Muscle of leg (tissue), 16 donors: Measurements from ENCODE around the gene TBC1D26. TPM values are rescaled to one million over a fixed set of nuclear protein-coding genes. Genes with fewer than 3 reads are reported as not detected.
"Not testable (repeated sequence)": the region's sequence is repeated elsewhere in the genome, so short reads cannot be mapped to it uniquely, and the experiment has no call there.

Source experiments
- DNase-seq: peaks from one replicate; pipeline ENCODE4 v3.0.0; 2013
- H3K27ac ChIP-seq: one replicate; pipeline ENCODE4 v1.5.1; 2013; ENCODE audit warnings: mild to moderate bottlenecking, low read length, control low read depth
- H3K27me3 ChIP-seq: one replicate; pipeline ENCODE4 v1.6.1; 2013; ENCODE audit warnings: low read length; ENCODE audit not compliant: control insufficient read depth, insufficient read depth
- H3K36me3 ChIP-seq: one replicate; pipeline ENCODE4 v1.6.1; 2013; ENCODE audit warnings: low read length; ENCODE audit not compliant: control insufficient read depth, insufficient read depth
- H3K4me1 ChIP-seq: one replicate; pipeline ENCODE4 v1.6.1; 2013; ENCODE audit warnings: low read length; ENCODE audit not compliant: control insufficient read depth, insufficient read depth
- H3K4me3 ChIP-seq: one replicate; pipeline ENCODE4 v1.5.1; 2013; ENCODE audit warnings: low read length, control low read depth
- H3K9me3 ChIP-seq: replicated peaks from 2 replicates; pipeline ENCODE4 v1.6.1; 2013; ENCODE audit warnings: low read depth, low read length; ENCODE audit not compliant: control insufficient read depth
- WGBS: methylation state at CpG from one replicate; pipeline ENCODE4 v1.1.5; 2013; ENCODE audit warnings: missing lambda C conversion rate; ENCODE audit not compliant: insufficient coverage; 5-methylcytosine and 5-hydroxymethylcytosine counted together
- long read RNA-seq, 11 donors: transcript quantifications; one replicate each; lab custom pipeline, GENCODE V29; 2026
- polyA plus RNA-seq, 8 donors: library from polyadenylated mRNA; unstranded; fragments of 120-200 nt; gene quantifications; one replicate each; pipeline versions ENCODE4 v1.2.1 to v1.2.3, GENCODE V29; 2013; ENCODE audit warnings: inconsistent platforms in 1 of 8, low replicate concordance in 1 of 8; ENCODE audit not compliant: insufficient read length in 8 of 8, insufficient read depth in 1 of 8
- total RNA-seq: library from RNA; stranded (reverse); fragments of 120-200 nt; gene quantifications from one replicate; pipeline ENCODE4 v1.2.4, GENCODE V29; 2013

TBC1D26 gene
- 0.31 TPM for total RNA-seq
- polyA plus RNA-seq: under 1 TPM in 7 of 8 donors, not detected in 1; 0.23 to 0.66 (median 0.44) TPM
- long read RNA-seq, donor 1: 0 reads
- long read RNA-seq, donor 2: 0 reads
- long read RNA-seq, donor 3: 0 reads
- long read RNA-seq, donor 4: 0 reads
- long read RNA-seq, donor 5: 0 reads
- long read RNA-seq, donor 6: 0 reads
- long read RNA-seq, donor 7: 0 reads
- long read RNA-seq, donor 8: 0 reads
- long read RNA-seq, donor 9: 0 reads
- long read RNA-seq, donor 10: 0 reads
- long read RNA-seq, donor 11: 0 reads

- not testable (repeated sequence) for H3K9me3 ChIP-seq, H3K4me1 ChIP-seq, DNase-seq, H3K27ac ChIP-seq, H3K27me3 ChIP-seq, H3K4me3 ChIP-seq, H3K36me3 ChIP-seq
- WGBS: 100% methylated on average over 2 of the region's 10 CpGs
These were observed at the start of gene TBC1D26 for GRCh38 chr17:15731900-15732299. Gene TBC1D26 (plus strand): TSS chr17:15732283. CDS start chr17:15735349, 3,066 bp downstream.

GRCh38 chr17:15683135-15683534, 48.9 kb upstream of the TBC1D26 start:
- H3K9me3 ChIP-seq, H3K4me3 ChIP-seq, H3K36me3 ChIP-seq, H3K4me1 ChIP-seq, H3K27me3 ChIP-seq, DNase-seq, H3K27ac ChIP-seq: not testable (repeated sequence)
- WGBS: 100% methylated on average over 2 of the region's 3 CpGs

GRCh38 chr17:15683824-15684478, 48.1 kb upstream of the TBC1D26 start, which contains the start of gene TRIM16:
Gene TRIM16 (minus strand): TSS chr17:15684311. CDS start chr17:15651609, 32,702 bp downstream.
- DNase-seq: peak; percentile 85
- not testable (repeated sequence) for H3K27me3 ChIP-seq, H3K27ac ChIP-seq, H3K4me1 ChIP-seq, H3K36me3 ChIP-seq, H3K9me3 ChIP-seq
- WGBS: 0% methylated on average over 1 of the region's 35 CpGs
- H3K4me3 ChIP-seq: peak within 1 kb of the TSS; percentile 63

GRCh38 chr17:15687494-15687893, 44.6 kb upstream of the TBC1D26 start:
- H3K4me3 ChIP-seq, DNase-seq, H3K36me3 ChIP-seq, H3K27me3 ChIP-seq, H3K4me1 ChIP-seq, H3K27ac ChIP-seq, H3K9me3 ChIP-seq: not testable (repeated sequence)
- WGBS: no CpG with 5 or more reads among the region's 1 CpG

GRCh38 chr17:15698967-15699366, 33.1 kb upstream of the TBC1D26 start:
- WGBS: no CpG with 5 or more reads among the region's 3 CpGs
- Histone ChIP-seq H3K27ac (peak overlapping the region; percentile 51), H3K4me3 (peak overlapping the region; percentile 58)
- not testable (repeated sequence) for H3K9me3 ChIP-seq, H3K4me1 ChIP-seq, H3K36me3 ChIP-seq, DNase-seq, H3K27me3 ChIP-seq

- H3K36me3 ChIP-seq, H3K4me1 ChIP-seq, H3K9me3 ChIP-seq, H3K27me3 ChIP-seq: not testable (repeated sequence)
- Histone ChIP-seq H3K4me3 (peak within 1 kb of the TSS; percentile 58), H3K27ac (peak within 1 kb of the TSS; percentile 71)
- 0% methylated on average over 32 of the region's 44 CpGs for WGBS
- peak; percentile 100 for DNase-seq
These were observed 32.6 kb upstream of the TBC1D26 start, which contains the start of gene ZNF286A for GRCh38 chr17:15699413-15699924. Gene ZNF286A (plus strand): TSS chr17:15699752. CDS start chr17:15700330, 578 bp downstream.

- peak overlapping the region; percentile 58 for H3K4me3 ChIP-seq
- not testable (repeated sequence) for H3K4me1 ChIP-seq, H3K36me3 ChIP-seq, DNase-seq, H3K9me3 ChIP-seq, H3K27me3 ChIP-seq
- no CpG with 5 or more reads among the region's 21 CpGs for WGBS
- peak overlapping the region; percentile 71 for H3K27ac ChIP-seq
These were observed 32.1 kb upstream of the TBC1D26 start for GRCh38 chr17:15699937-15700336.

GRCh38 chr17:15704239-15704638, 27.8 kb upstream of the TBC1D26 start:
- H3K27ac ChIP-seq, H3K27me3 ChIP-seq, H3K4me3 ChIP-seq, H3K4me1 ChIP-seq, DNase-seq: not testable (repeated sequence)
- Histone ChIP-seq H3K36me3 (peaks cover 24% of the 10 kb centered on the region), H3K9me3 (peaks cover 17% of the 10 kb centered on the region)
- WGBS: 100% methylated on average over 17 of the region's 33 CpGs

- 98% methylated on average over 21 of the region's 32 CpGs for WGBS
- H3K36me3 ChIP-seq: peaks cover 24% of the 10 kb centered on the region
- not testable (repeated sequence) for H3K4me3 ChIP-seq
These were observed 27.3 kb upstream of the TBC1D26 start for GRCh38 chr17:15704813-15705212.

GRCh38 chr17:15708879-15709278, 23.2 kb upstream of the TBC1D26 start:
- DNase-seq, H3K27me3 ChIP-seq, H3K4me3 ChIP-seq, H3K4me1 ChIP-seq, H3K27ac ChIP-seq: not testable (repeated sequence)
- Histone ChIP-seq H3K9me3 (peaks cover 28% of the 10 kb centered on the region), H3K36me3 (peaks cover 23% of the 10 kb centered on the region)
- no CpG with 5 or more reads among the region's 3 CpGs for WGBS

More at GRCh38 chr17:15704813-15705212, 27.3 kb upstream of the TBC1D26 start:
- H3K9me3 ChIP-seq: peaks cover 17% of the 10 kb centered on the region
- not testable (repeated sequence) for DNase-seq, H3K27ac ChIP-seq, H3K4me1 ChIP-seq, H3K27me3 ChIP-seq
